Loucy (cell line): ENCODE measurements around the gene DISC1.

Experiments
- EZH2phosphoT487 ChIP-seq: fragments of 200-600 bp; IDR thresholded peaks from 2 replicates; pipeline ENCODE4 v1.6.1; 2018; ENCODE audit warnings: antibody characterized with exemption, mild to moderate bottlenecking, moderate library complexity, borderline replicate concordance
- TF ChIP-seq, protein P1 (sequence below): fragments of 200-600 bp; sonication (generic); conservative IDR thresholded peaks from 2 replicates; pipeline ENCODE4 v1.5.1; 2014; ENCODE audit warnings: mild to moderate bottlenecking, antibody characterized with exemption, low read length

DNA sequence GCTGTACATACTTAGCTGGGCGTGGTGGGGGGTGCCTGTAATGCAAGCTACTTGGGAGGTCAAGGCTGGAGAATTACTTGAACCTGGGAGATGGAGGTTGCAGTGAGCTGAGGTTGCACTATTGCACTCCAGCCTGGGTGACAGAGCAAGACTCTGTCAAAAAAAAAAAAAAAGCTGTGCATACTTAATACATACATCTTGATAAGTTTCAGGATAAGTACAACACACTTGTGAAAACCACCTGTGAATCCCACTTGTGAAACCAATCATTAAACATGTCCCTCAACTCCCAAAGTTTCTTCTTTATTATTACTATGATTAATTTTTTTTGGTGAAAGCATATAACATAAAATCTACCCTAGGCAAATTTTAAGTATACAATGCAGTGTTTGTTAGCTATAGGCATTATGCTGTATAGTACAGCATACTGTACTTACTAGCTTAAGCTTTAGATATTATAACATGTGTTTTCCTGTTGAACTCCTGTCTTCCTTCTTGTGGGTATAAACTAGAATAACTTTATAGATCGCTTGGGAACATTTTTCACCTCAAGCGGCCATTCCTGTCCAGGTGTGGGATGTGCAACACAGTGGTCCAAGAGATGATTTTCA lies 41.4 kb downstream of the DISC1 start:
- TF ChIP-seq, protein P1, sequence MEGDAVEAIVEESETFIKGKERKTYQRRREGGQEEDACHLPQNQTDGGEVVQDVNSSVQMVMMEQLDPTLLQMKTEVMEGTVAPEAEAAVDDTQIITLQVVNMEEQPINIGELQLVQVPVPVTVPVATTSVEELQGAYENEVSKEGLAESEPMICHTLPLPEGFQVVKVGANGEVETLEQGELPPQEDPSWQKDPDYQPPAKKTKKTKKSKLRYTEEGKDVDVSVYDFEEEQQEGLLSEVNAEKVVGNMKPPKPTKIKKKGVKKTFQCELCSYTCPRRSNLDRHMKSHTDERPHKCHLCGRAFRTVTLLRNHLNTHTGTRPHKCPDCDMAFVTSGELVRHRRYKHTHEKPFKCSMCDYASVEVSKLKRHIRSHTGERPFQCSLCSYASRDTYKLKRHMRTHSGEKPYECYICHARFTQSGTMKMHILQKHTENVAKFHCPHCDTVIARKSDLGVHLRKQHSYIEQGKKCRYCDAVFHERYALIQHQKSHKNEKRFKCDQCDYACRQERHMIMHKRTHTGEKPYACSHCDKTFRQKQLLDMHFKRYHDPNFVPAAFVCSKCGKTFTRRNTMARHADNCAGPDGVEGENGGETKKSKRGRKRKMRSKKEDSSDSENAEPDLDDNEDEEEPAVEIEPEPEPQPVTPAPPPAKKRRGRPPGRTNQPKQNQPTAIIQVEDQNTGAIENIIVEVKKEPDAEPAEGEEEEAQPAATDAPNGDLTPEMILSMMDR = no peak
- TF ChIP-seq EZH2phosphoT487 = no peak
